Neural progenitor cell (in vitro differentiated cells): ENCODE data around the gene SFMBT1. TPM values are rescaled to one million over a fixed set of nuclear protein-coding genes. Genes with fewer than 3 reads are reported as not detected.

Experiments used
- DNase-seq: peaks from one replicate; pipeline ENCODE4 v3.0.0-alpha.2; 2016; ENCODE audit warnings: low spot score
- H2AFZ ChIP-seq: fragments of 200-600 bp; sonication (generic); replicated peaks from 2 replicates; pipeline ENCODE4 v1.6.1; 2016; ENCODE audit warnings: antibody characterized with exemption
- H3F3A ChIP-seq: fragments of 200-600 bp; sonication (generic); 2 replicates; pipeline ENCODE4 v1.6.1; 2016; ENCODE audit warnings: antibody characterized with exemption, low read depth
- H3K27ac ChIP-seq: fragments of 200-600 bp; sonication (generic); 2 replicates; pipeline ENCODE4 v1.5.1; 2016; ENCODE audit warnings: mild to moderate bottlenecking
- H3K27me3 ChIP-seq: fragments of 200-600 bp; sonication (generic); 2 replicates; pipeline ENCODE4 v1.6.1; 2016; ENCODE audit warnings: mild to moderate bottlenecking, moderate library complexity
- H3K36me3 ChIP-seq: fragments of 200-600 bp; sonication (generic); 2 replicates; pipeline ENCODE4 v1.5.1; 2016
- H3K4me1 ChIP-seq: fragments of 200-600 bp; sonication (generic); 2 replicates; pipeline ENCODE4 v1.6.1; 2016; ENCODE audit warnings: mixed run types
- H3K4me2 ChIP-seq: fragments of 200-600 bp; sonication (generic); 2 replicates; pipeline ENCODE4 v1.6.1; 2016
- H3K4me3 ChIP-seq: fragments of 200-600 bp; sonication (generic); 2 replicates; pipeline ENCODE4 v1.5.1; 2016
- H3K79me2 ChIP-seq: fragments of 200-600 bp; sonication (generic); 2 replicates; pipeline ENCODE4 v1.6.1; 2016; ENCODE audit warnings: low read depth
- H3K9ac ChIP-seq: fragments of 200-600 bp; sonication (generic); 2 replicates; pipeline ENCODE4 v1.6.1; 2016
- H3K9me3 ChIP-seq: fragments of 200-600 bp; sonication (generic); 2 replicates; pipeline ENCODE4 v1.5.1; 2016; ENCODE audit warnings: low read depth
- H4K20me1 ChIP-seq: fragments of 200-600 bp; sonication (generic); 2 replicates; pipeline ENCODE4 v1.6.1; 2016; ENCODE audit warnings: low read depth
- H3K27ac Mint-ChIP-seq: 3 replicates; pipeline ENCODE4 v1.8.0; 2021; ENCODE audit warnings: mixed read lengths
- H3K27me3 Mint-ChIP-seq: 2 replicates; pipeline ENCODE4 v1.8.0; 2022; ENCODE audit warnings: low read depth, mild to moderate bottlenecking, inconsistent platforms, moderate library complexity, mixed read lengths; ENCODE audit not compliant: insufficient read depth
- H3K36me3 Mint-ChIP-seq: 3 replicates; pipeline ENCODE4 v1.8.0; 2021; ENCODE audit warnings: mixed read lengths
- H3K4me1 Mint-ChIP-seq: 3 replicates; pipeline ENCODE4 v1.8.0; 2021; ENCODE audit warnings: mixed read lengths
- H3K4me3 Mint-ChIP-seq: 3 replicates; pipeline ENCODE4 v1.8.0; 2021; ENCODE audit warnings: mild to moderate bottlenecking, moderate library complexity, mixed read lengths
- H3K9me3 Mint-ChIP-seq: 3 replicates; pipeline ENCODE4 v1.8.0; 2020; ENCODE audit warnings: mixed read lengths
- EZH2 ChIP-seq: fragments of 200-600 bp; sonication (generic); IDR thresholded peaks from 2 replicates; pipeline ENCODE4 v1.6.1; 2017; ENCODE audit warnings: antibody characterized with exemption, mild to moderate bottlenecking, moderate library complexity
- EZH2phosphoT487 ChIP-seq: fragments of 200-600 bp; sonication (generic); IDR thresholded peaks from 2 replicates; pipeline ENCODE4 v1.6.1; 2017; ENCODE audit warnings: antibody characterized with exemption
- total RNA-seq: library from RNA; depleted of rRNA; stranded (reverse); fragments of >200 nt; gene quantifications from 2 replicates; pipeline ENCODE4 v1.2.3, GENCODE V29; 2015; ENCODE audit warnings: low replicate concordance
- TF ChIP-seq, protein P1 (sequence below): fragments of 200-600 bp; sonication (generic); IDR thresholded peaks from 2 replicates; pipeline ENCODE4 v1.5.1; 2017; ENCODE audit warnings: antibody characterized with exemption, mild to moderate bottlenecking

Gene SFMBT1
- total RNA-seq, 1 donor from 2014 or later, result 18.5 TPM

DNA sequence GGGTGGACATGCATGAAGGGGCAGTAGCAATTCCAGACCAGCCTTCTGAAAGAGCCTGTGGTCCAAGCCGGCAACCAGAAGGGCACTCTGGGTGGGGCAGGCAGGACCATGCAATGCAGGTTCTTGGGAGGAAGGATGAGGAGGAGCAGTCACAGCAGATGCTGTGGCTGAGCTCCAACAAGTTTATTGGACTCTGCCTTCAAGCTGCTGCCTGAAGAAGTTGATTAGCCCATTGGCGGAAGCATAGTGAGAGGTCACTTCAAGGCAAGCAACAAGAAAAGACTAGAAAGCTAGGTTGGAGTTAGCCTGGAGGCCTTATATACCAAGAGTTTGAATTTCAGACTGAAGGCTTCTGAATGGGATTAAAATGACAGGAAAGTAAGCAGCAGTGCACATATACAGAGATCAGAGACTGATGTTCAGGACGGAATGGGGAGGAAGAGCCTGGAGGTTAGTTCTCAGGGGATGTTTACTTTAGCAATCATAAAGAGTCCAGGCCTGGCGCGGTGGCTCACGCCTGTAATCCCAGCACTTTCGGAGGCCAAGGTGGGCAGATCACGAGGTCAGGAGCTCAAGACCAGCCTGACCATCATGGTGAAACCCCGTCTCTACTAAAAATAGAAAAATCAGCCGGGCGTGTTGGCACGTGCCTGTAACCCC lies 39.9 kb downstream of the SFMBT1 start:
- Histone ChIP-seq H3K4me2 (no peak overlapping the region), H3K36me3 (no peaks in the 10 kb centered on the region), H3K79me2 (peaks cover 4% of the 10 kb centered on the region), H3K4me1 (peaks cover 10% of the 10 kb centered on the region), H3K9ac (no peak overlapping the region), H3K27me3 (no peaks in the 10 kb centered on the region), H4K20me1 (no peaks in the 10 kb centered on the region), H3F3A (no peaks in the 10 kb centered on the region), H2AFZ (no peak overlapping the region), H3K9me3 (no peaks in the 10 kb centered on the region), H3K27ac (no peak overlapping the region), H3K4me3 (no peak overlapping the region)
- Mint-ChIP-seq H3K4me1 (peaks cover 5% of the 10 kb centered on the region), H3K9me3 (no peaks in the 10 kb centered on the region), H3K27ac (no peak overlapping the region), H3K4me3 (no peak overlapping the region), H3K36me3 (peaks cover 2% of the 10 kb centered on the region), H3K27me3 (no peaks in the 10 kb centered on the region)
- DNase-seq, result no peak
- TF ChIP-seq EZH2phosphoT487 (no peak), EZH2 (no peak)
- TF ChIP-seq, protein P1, sequence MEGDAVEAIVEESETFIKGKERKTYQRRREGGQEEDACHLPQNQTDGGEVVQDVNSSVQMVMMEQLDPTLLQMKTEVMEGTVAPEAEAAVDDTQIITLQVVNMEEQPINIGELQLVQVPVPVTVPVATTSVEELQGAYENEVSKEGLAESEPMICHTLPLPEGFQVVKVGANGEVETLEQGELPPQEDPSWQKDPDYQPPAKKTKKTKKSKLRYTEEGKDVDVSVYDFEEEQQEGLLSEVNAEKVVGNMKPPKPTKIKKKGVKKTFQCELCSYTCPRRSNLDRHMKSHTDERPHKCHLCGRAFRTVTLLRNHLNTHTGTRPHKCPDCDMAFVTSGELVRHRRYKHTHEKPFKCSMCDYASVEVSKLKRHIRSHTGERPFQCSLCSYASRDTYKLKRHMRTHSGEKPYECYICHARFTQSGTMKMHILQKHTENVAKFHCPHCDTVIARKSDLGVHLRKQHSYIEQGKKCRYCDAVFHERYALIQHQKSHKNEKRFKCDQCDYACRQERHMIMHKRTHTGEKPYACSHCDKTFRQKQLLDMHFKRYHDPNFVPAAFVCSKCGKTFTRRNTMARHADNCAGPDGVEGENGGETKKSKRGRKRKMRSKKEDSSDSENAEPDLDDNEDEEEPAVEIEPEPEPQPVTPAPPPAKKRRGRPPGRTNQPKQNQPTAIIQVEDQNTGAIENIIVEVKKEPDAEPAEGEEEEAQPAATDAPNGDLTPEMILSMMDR, result no peak

DNA sequence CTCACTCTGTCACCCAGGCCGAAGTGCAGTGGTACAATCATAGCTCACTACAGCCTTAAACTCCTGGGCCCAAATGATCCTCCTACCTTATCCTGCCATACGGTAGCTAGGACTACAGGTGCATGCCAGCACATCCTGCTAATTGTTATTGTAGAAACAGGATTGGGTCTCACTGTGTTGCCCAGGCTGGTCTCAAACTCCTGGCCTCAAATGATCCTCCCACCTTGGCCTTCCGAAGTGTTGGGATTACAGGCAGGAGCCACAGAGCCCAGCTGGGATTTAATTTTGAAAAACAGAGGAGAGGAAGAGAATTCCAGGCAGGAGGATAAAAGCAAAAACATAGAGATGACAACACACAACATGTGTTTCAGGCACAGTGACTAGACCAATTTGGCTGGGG lies 40.5 kb downstream of the SFMBT1 start:
- Histone ChIP-seq H3K9me3 (no peaks in the 10 kb centered on the region), H4K20me1 (no peaks in the 10 kb centered on the region), H3K4me2 (no peak overlapping the region), H3K4me3 (no peak overlapping the region), H2AFZ (no peak overlapping the region), H3K27ac (no peak overlapping the region), H3K9ac (no peak overlapping the region), H3K79me2 (peaks cover 4% of the 10 kb centered on the region), H3K36me3 (no peaks in the 10 kb centered on the region), H3F3A (no peaks in the 10 kb centered on the region), H3K4me1 (peaks cover 4% of the 10 kb centered on the region), H3K27me3 (no peaks in the 10 kb centered on the region)
- H3K36me3 Mint-ChIP-seq, result peaks cover 2% of the 10 kb centered on the region
- DNase-seq, result no peak
- H3K27me3 Mint-ChIP-seq, result no peaks in the 10 kb centered on the region
- H3K4me3 Mint-ChIP-seq, result no peak overlapping the region
- H3K9me3 Mint-ChIP-seq, result no peaks in the 10 kb centered on the region
- TF ChIP-seq EZH2, result no peak
- no peak for TF ChIP-seq EZH2phosphoT487
- TF ChIP-seq, protein P1, result no peak
- H3K27ac Mint-ChIP-seq, result no peak overlapping the region
- peaks cover 5% of the 10 kb centered on the region for H3K4me1 Mint-ChIP-seq

GRCh38 chr3:53003320-53003719 lies 42.6 kb downstream of the SFMBT1 start:
- H3K9me3 Mint-ChIP-seq, result no peaks in the 10 kb centered on the region
- Histone ChIP-seq H3F3A (no peaks in the 10 kb centered on the region), H4K20me1 (no peaks in the 10 kb centered on the region), H3K79me2 (peaks cover 4% of the 10 kb centered on the region), H3K4me3 (no peak overlapping the region), H3K36me3 (no peaks in the 10 kb centered on the region), H3K9me3 (no peaks in the 10 kb centered on the region), H3K4me1 (no peaks in the 10 kb centered on the region), H3K27ac (no peak overlapping the region), H2AFZ (no peak overlapping the region), H3K27me3 (no peaks in the 10 kb centered on the region), H3K9ac (no peak overlapping the region), H3K4me2 (no peak overlapping the region)
- no peaks in the 10 kb centered on the region for H3K27me3 Mint-ChIP-seq
- H3K27ac Mint-ChIP-seq, result no peak overlapping the region
- H3K4me3 Mint-ChIP-seq, result no peak overlapping the region
- TF ChIP-seq, protein P1, result no peak
- TF ChIP-seq EZH2 (no peak), EZH2phosphoT487 (no peak)
- H3K4me1 Mint-ChIP-seq, result no peaks in the 10 kb centered on the region
- H3K36me3 Mint-ChIP-seq, result peaks cover 3% of the 10 kb centered on the region
- DNase-seq, result no peak
